Type B pancreatic cell (in vitro differentiated cells): ENCODE measurements around the gene TRIM10. TPM values are rescaled to one million over a fixed set of nuclear protein-coding genes. Genes with fewer than 3 reads are reported as not detected.

Experiments used
- DNase-seq: peaks from one replicate; pipeline ENCODE4 v3.0.0; 2021; ENCODE audit warnings: mixed read lengths; ENCODE audit not compliant: unreplicated experiment; ENCODE audit errors: extremely low spot score
- H3K27ac Mint-ChIP-seq: 2 replicates; pipeline ENCODE4 v1.8.0; 2021; ENCODE audit warnings: mild to moderate bottlenecking, mixed read lengths
- H3K27me3 Mint-ChIP-seq: 2 replicates; pipeline ENCODE4 v1.8.0; 2021; ENCODE audit warnings: mixed read lengths
- H3K36me3 Mint-ChIP-seq: 2 replicates; pipeline ENCODE4 v1.8.0; 2021; ENCODE audit warnings: mixed read lengths
- H3K4me1 Mint-ChIP-seq: one replicate; pipeline ENCODE4 v1.8.0; 2021; ENCODE audit warnings: mixed read lengths; ENCODE audit not compliant: unreplicated experiment
- H3K4me3 Mint-ChIP-seq: 2 replicates; pipeline ENCODE4 v1.8.0; 2021; ENCODE audit warnings: mild to moderate bottlenecking, mixed read lengths
- H3K9me3 Mint-ChIP-seq: 2 replicates; pipeline ENCODE4 v1.8.0; 2021; ENCODE audit warnings: mixed read lengths
- CTCF ChIP-seq: fragments of 200-600 bp; sonication (generic); conservative IDR thresholded peaks from 2 replicates; pipeline ENCODE4 v1.5.0; 2021; ENCODE audit warnings: antibody characterized with exemption, mild to moderate bottlenecking
- total RNA-seq: library from RNA; stranded (reverse); gene quantifications from 2 replicates; pipeline ENCODE4 v1.2.1, GENCODE V29; 2021; ENCODE audit warnings: low replicate concordance

The TRIM10 gene
- total RNA-seq, 1 donor from 2014 or later: not detected

DNA sequence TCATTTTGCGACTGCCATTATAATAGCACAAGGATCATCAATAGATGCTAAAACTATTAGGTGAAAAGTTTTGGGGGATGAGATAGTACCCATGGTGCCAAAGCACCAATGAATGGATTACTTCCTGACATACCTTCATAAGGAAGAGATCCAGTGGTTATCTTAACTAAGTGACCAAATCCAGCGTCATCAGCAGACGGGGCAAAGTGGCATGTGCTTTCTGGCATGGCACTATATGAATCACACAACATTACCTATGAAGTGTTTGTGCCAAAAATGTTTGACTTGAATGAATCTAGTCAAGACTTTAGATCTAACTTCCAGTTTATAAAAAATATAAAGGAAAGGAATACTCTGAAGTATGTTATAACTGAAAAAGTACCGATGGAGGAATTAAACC is 41.4 kb upstream of the TRIM10 start:
- Mint-ChIP-seq H3K4me1 (peaks cover 11% of the 10 kb centered on the region), H3K4me3 (no peak overlapping the region), H3K27ac (peak overlapping the region; percentile 90), H3K27me3 (no peaks in the 10 kb centered on the region), H3K36me3 (peaks cover 14% of the 10 kb centered on the region), H3K9me3 (no peaks in the 10 kb centered on the region)
- no peak for DNase-seq
- no peak for TF ChIP-seq CTCF

GRCh38 chr6:30200551-30201281 is 39.7 kb upstream of the TRIM10 start:
- peak overlapping the region; percentile 61 for H3K27ac Mint-ChIP-seq
- H3K4me3 Mint-ChIP-seq: no peak overlapping the region

GRCh38 chr6:30198166-30199084 is 37.4 kb upstream of the TRIM10 start:
- no peak overlapping the region for H3K27ac Mint-ChIP-seq
- no peak for TF ChIP-seq CTCF
- no peaks in the 10 kb centered on the region for H3K27me3 Mint-ChIP-seq
- no peaks in the 10 kb centered on the region for H3K9me3 Mint-ChIP-seq
- H3K4me1 Mint-ChIP-seq: peaks cover 5% of the 10 kb centered on the region
- no peak for DNase-seq
- no peak overlapping the region for H3K4me3 Mint-ChIP-seq
- H3K36me3 Mint-ChIP-seq: peaks cover 29% of the 10 kb centered on the region

More at GRCh38 chr6:30200551-30201281, 39.7 kb upstream of the TRIM10 start:
- no peak for TF ChIP-seq CTCF
- no peak for DNase-seq
- Mint-ChIP-seq H3K9me3 (no peaks in the 10 kb centered on the region), H3K4me1 (peaks cover 5% of the 10 kb centered on the region), H3K36me3 (peaks cover 21% of the 10 kb centered on the region), H3K27me3 (no peaks in the 10 kb centered on the region)

DNA sequence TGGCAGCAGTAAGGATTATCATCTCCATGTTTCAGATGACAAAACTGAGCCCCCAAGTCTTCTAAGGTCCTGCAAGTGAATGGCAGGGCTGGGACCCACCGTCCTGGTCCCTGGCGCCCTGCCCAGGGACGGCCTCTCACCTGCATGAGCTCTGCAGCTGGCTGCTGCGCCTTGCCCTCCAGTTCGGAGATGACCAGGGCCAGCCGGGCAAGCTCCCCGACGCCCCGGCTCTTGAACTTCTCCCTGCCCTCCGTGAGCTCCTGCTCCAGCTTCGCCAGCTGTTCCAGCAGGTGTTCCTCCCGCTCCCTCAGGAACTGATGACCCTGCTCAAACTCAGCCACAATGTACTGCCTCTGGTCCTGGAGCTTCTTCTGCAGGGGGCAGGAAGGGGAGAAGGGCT is 35.4 kb upstream of the TRIM10 start:
- Mint-ChIP-seq H3K36me3 (peaks cover 33% of the 10 kb centered on the region), H3K27me3 (no peaks in the 10 kb centered on the region), H3K4me3 (no peak overlapping the region), H3K4me1 (no peaks in the 10 kb centered on the region), H3K9me3 (no peaks in the 10 kb centered on the region), H3K27ac (no peak overlapping the region)
- TF ChIP-seq CTCF: no peak
- DNase-seq: no peak

- peaks cover 37% of the 10 kb centered on the region for H3K36me3 Mint-ChIP-seq
- H3K4me3 Mint-ChIP-seq: no peak overlapping the region
- H3K27me3 Mint-ChIP-seq: no peaks in the 10 kb centered on the region
- no peaks in the 10 kb centered on the region for H3K4me1 Mint-ChIP-seq
- no peak overlapping the region for H3K27ac Mint-ChIP-seq
- no peaks in the 10 kb centered on the region for H3K9me3 Mint-ChIP-seq
- no peak for DNase-seq
- no peak for TF ChIP-seq CTCF
Observed at GRCh38 chr6:30195951-30196350, 34.9 kb upstream of the TRIM10 start.
